ENCODE results near the gene FZD10.

Gene FZD10

GRCh38 chr12:130177635-130178242, 15.5 kb downstream of the FZD10 start:
- TF ChIP-seq CTCF (IDR thresholded peaks at IDR 0.05; ENCODE audit: insufficient read depth, low read depth, low read length, missing control alignments), result no peak
- no peak overlapping the region for H3K4me3 ChIP-seq (ENCODE audit: low read length)
- no peak for DNase-seq (ENCODE audit: low read depth)

GRCh38 chr12:130178282-130178681, 16.0 kb downstream of the FZD10 start:
- H3K4me3 ChIP-seq (ENCODE audit: low read length), result no peak overlapping the region
- no peak for TF ChIP-seq CTCF (IDR thresholded peaks at IDR 0.05; ENCODE audit: insufficient read depth, low read depth, low read length, missing control alignments)
- DNase-seq (ENCODE audit: low read depth), result no peak

- TF ChIP-seq CTCF (IDR thresholded peaks at IDR 0.05; ENCODE audit: insufficient read depth, low read depth, low read length, missing control alignments), result no peak
- H3K4me3 ChIP-seq (ENCODE audit: low read length), result no peak overlapping the region
- no peak for DNase-seq (ENCODE audit: low read depth)
Observed at GRCh38 chr12:130179191-130179590, 16.9 kb downstream of the FZD10 start.

GRCh38 chr12:130179621-130180020, 17.4 kb downstream of the FZD10 start:
- H3K4me3 ChIP-seq (ENCODE audit: low read length), result no peak overlapping the region
- DNase-seq (ENCODE audit: low read depth), result no peak
- no peak for TF ChIP-seq CTCF (IDR thresholded peaks at IDR 0.05; ENCODE audit: insufficient read depth, low read depth, low read length, missing control alignments)

GRCh38 chr12:130181211-130181610, 18.9 kb downstream of the FZD10 start:
- DNase-seq (ENCODE audit: low read depth), result no peak
- H3K4me3 ChIP-seq (ENCODE audit: low read length), result no peak overlapping the region
- TF ChIP-seq CTCF (IDR thresholded peaks at IDR 0.05; ENCODE audit: insufficient read depth, low read depth, low read length, missing control alignments), result no peak

GRCh38 chr12:130183585-130184370, 21.5 kb downstream of the FZD10 start:
- DNase-seq (ENCODE audit: low read depth), result no peak
- no peak overlapping the region for H3K4me3 ChIP-seq (ENCODE audit: low read length)
- no peak for TF ChIP-seq CTCF (IDR thresholded peaks at IDR 0.05; ENCODE audit: insufficient read depth, low read depth, low read length, missing control alignments)

All from epithelial cell of esophagus (primary cell).